ENCODE data around the gene COA8. TPM values are rescaled to one million over a fixed set of nuclear protein-coding genes. Genes with fewer than 3 reads are reported as not detected.
A peak's percentile ranks its signal among the peaks of the same experiment; 100 is the strongest.
"Not testable (repeated sequence)": the region's sequence is repeated elsewhere in the genome, so short reads cannot be mapped to it uniquely, and the experiment has no call there.

Gene COA8
- total RNA-seq, 2 experiments from 2014 or later, result 26.7 to 29.5 TPM

GRCh38 chr14:103521438-103521950, 41.3 kb upstream of the COA8 start:
- peaks cover 18% of the 10 kb centered on the region for H3K27me3 Mint-ChIP-seq
- H3K4me1 Mint-ChIP-seq, result peaks cover 8% of the 10 kb centered on the region
- no peaks in the 10 kb centered on the region for H3K36me3 Mint-ChIP-seq
- POLR2A ChIA-PET, result interaction anchor here (1.0 to 2.0 kb wide), 5 partner anchors 13 to 187 kb away, joined by 3 to 10 read pairs (median 4); partner anchors contain the start of genes BAG5 and EIF5
- no peak overlapping the region for H3K27ac Mint-ChIP-seq
- DNase-seq, result peak; percentile 59
- peak overlapping the region; percentile 22 for H3K4me3 Mint-ChIP-seq
- H3K9me3 Mint-ChIP-seq, result no peaks in the 10 kb centered on the region
- ATAC-seq (ENCODE audit: low read depth), result peak; percentile 20

DNA sequence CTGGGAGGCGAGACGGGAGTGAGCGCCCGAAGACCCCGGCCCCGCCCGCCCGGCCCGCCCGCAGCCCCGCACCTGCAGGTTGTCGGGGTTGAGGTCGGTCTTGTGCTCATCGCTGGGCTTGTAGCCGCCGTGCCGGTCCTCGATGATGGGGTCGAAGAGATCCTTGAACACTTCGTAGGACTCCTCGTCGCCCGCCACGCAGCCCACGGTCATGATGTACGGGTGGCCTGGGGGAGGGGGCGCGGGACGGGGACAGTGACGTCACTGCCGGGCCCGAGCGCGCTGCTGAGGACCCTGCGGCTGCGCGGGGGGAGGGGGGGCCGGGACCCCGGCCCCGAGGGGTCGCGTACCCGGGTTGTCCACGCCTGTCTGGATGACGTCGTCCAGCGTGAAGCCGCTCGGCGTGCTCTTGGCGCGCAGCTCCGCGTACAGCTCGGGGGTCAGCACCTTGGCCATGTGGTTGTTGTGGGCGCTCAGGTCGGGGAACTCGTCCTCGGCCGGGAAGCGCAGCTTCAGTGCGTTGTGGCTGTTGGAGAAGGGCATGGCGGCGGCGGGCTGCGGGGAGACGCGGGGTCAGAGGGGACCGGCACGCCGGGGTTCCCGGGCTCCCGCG, 40.7 kb upstream of the COA8 start:
- Mint-ChIP-seq H3K9me3 (no peaks in the 10 kb centered on the region), H3K36me3 (no peaks in the 10 kb centered on the region), H3K4me1 (peaks cover 14% of the 10 kb centered on the region), H3K27me3 (peaks cover 18% of the 10 kb centered on the region), H3K4me3 (peak overlapping the region; percentile 40), H3K27ac (no peak overlapping the region)
- no peak for DNase-seq
- no peak for ATAC-seq (ENCODE audit: low read depth)
- POLR2A ChIA-PET, result interaction anchor here (1.0 to 2.0 kb wide), 3 partner anchors 22 to 188 kb away, joined by 3 to 10 read pairs (median 3); partner anchors contain the start of genes BAG5 and EIF5

DNA sequence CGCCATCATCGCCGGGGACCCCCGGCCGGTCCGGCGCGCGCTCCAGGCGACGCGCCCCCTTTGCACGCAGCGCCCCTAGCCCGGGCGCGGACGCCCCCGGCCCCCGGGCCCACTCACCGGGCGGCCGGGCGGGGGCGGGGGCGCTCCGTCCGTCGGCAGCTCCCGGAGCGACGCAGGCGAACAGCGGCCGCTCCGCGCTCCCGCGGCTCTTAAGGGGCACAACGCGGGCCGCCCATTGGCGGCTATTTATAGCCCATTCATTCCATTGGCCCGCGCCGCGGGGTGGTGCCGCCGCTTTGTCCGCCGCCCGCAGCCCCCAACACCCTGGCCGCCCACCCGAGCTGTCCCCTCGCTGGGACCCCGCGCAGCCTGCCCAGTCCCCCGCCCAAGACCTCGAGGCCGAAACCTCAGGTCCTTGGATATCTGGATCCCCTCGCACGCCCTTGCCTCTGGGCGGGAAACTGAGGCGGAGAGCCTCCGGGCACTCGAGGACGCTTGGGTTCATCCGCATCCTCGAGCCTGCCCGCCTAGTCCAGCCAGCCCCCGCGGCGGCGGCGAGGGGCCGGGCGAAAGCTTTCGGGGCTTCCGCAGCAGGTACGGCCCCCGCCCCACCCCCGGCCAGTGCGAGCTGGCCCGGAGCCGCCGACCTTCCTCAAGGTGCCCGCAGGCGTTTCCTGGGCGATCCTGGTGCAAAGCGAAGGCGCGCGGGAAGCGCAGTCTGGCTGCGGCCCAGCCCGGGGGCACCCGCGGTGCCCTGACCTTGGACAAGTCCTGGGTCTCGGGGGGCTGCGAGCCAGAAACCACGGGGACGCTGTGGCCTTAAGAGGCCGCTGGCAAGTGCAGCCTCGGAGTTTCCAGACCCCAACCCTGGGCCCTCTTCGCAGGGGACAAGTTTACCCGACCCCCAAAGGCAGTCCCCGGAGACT, 39.8 kb upstream of the COA8 start, which contains the start of gene CKB:
Gene CKB (minus strand): TSS at position 182 of the 926 bp plus-strand sequence. CDS start 337 bp downstream, outside the sequence.
- peaks cover 18% of the 10 kb centered on the region for H3K4me1 Mint-ChIP-seq
- ATAC-seq (ENCODE audit: low read depth) (no peak), DNase-seq (no peak)
- peak within 1 kb of the TSS; percentile 40 for H3K4me3 Mint-ChIP-seq
- no peaks in the 10 kb centered on the region for H3K9me3 Mint-ChIP-seq
- H3K27ac Mint-ChIP-seq, result no peak within 1 kb of the TSS
- POLR2A ChIA-PET, result no interaction called here
- peaks cover 18% of the 10 kb centered on the region for H3K27me3 Mint-ChIP-seq
- H3K36me3 Mint-ChIP-seq, result no peaks in the 10 kb centered on the region

- H3K4me1 Mint-ChIP-seq, result peaks cover 21% of the 10 kb centered on the region
- no peak overlapping the region for H3K27ac Mint-ChIP-seq
- ATAC-seq (ENCODE audit: low read depth), result no peak
- no peaks in the 10 kb centered on the region for H3K36me3 Mint-ChIP-seq
- no peaks in the 10 kb centered on the region for H3K9me3 Mint-ChIP-seq
- no peak overlapping the region for H3K4me3 Mint-ChIP-seq
- peaks cover 18% of the 10 kb centered on the region for H3K27me3 Mint-ChIP-seq
- POLR2A ChIA-PET, result no interaction called here
- DNase-seq, result no peak
Observed at GRCh38 chr14:103523575-103523954, 39.2 kb upstream of the COA8 start.

DNA sequence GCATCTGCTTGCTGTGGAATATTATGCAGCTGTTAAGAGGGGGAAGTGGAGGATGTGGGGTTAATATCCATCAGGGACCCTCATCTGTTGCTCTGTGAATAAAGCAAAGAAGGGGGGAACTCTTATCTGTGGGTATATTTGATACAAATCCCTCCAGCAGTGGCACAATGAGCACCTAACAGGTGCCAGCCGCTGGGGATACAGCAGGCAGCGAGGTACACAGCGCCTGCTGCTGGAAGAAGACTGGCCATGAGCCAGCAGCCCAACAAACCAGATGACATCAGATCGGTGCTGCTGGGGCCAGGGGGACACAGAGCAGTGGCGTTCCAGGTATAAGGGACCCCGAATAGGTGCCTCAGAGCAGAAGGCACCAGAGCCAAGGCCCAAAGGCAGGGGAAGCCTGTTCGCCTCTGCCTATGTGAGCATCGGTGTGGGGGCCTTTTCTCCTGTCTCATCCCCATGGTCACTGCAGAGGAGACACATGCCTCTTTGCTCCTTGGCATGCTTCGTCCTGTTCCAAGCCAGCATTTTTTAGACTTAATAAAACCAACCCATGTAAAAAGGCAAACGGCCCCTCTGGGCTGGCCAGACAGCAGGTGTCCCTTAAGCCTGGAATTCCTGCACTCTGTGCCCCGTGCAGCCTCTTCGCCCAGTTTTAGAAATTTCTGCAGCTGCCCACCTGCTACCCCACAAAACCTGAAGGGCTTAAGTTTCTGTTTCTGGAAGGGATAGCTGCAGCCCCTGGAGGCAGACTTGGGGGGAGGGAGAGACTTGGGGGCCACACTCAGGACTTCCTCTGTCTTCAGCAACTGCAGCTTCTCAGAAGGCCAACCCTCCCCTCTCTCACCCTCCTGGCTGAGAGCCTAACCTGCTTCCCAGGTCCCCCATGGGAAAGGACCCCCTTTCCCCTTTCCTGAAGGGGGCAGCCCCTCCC, 38.5 kb upstream of the COA8 start:
- ATAC-seq (ENCODE audit: low read depth), result no peak
- no peak for DNase-seq
- Mint-ChIP-seq H3K27ac (no peak overlapping the region), H3K36me3 (no peaks in the 10 kb centered on the region), H3K4me1 (peaks cover 18% of the 10 kb centered on the region), H3K9me3 (no peaks in the 10 kb centered on the region), H3K4me3 (no peak overlapping the region), H3K27me3 (peaks cover 18% of the 10 kb centered on the region)
- POLR2A ChIA-PET, result no interaction called here

DNA sequence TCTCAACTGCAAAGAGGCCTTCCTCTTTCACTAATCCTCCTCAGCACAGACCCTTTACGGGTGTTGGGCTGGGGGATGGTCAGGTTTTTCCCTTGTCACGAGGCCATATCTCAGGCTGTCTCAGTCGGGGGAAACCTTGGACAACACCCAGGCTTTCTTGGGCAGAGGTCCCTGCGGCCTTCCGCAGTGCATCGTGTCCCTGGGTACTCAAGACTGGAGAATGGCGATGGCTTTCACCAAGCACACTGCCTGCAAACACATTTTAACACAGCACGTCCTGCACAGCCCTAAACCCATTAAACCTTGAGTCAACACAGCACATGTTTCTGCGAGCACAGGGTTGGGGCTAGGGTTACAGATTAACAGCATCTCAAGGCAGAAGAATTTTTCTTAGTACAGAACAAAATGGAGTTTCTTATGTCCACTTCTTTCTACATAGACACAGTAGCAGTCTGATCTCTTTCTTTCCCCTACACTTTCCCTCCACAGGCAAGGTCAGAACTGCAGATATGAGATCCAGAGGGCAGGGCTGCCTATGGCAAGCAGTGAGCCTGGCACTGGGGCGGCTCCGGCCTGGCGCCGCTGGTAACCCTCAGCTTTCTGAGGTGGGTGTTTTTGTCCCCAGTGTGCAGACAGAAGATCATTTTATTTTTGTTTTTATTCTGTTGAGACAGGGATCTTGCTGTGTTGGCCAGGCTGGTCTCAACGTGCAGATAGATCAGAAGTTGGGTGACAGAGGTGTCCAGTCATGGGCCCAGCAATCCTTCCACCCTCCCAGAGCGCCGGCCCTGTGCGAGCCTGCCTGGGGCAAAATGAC, 37.1 kb upstream of the COA8 start:
- H3K9me3 Mint-ChIP-seq; H3K36me3 Mint-ChIP-seq; H3K27ac Mint-ChIP-seq; ATAC-seq (ENCODE audit: low read depth); POLR2A ChIA-PET; DNase-seq; H3K4me3 Mint-ChIP-seq: not testable (repeated sequence)
- peaks cover 24% of the 10 kb centered on the region for H3K4me1 Mint-ChIP-seq
- H3K27me3 Mint-ChIP-seq, result peaks cover 18% of the 10 kb centered on the region

DNA sequence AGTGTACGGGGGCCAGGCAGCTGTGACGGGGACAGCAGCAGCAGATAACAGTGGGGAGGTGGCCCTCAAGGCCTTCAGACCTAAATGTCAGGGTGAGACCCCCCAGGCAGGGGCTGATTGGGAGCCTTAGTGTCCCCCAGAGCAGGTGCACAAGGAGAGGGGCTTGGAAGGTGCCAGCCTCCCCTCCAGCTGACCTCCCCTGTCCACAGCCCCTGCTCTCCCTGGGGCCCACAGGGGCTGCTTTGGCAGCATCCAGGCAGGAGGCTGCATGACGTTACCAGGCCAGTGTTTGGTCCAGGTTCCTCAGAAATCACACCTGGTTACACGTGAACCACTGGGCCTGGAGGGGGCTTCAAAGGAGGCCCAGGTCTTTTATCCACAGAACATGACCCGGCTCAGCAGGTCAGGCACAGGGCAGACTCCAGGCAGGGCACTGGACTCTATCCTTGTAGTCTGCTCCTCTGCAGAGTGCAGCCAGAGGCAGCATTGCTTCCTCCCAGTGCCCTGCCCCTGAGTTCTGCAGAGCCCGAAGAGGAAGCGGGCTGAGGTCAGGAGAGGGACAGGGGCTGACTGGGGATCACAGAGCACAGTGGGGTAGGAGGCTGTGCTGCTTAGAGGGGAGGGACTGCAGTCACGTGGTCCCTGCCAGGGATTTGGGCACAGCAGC, 36.4 kb upstream of the COA8 start:
- ATAC-seq (ENCODE audit: low read depth) (no peak), DNase-seq (no peak)
- H3K27me3 Mint-ChIP-seq, result peaks cover 18% of the 10 kb centered on the region
- H3K27ac Mint-ChIP-seq, result no peak overlapping the region
- no peaks in the 10 kb centered on the region for H3K9me3 Mint-ChIP-seq
- peaks cover 27% of the 10 kb centered on the region for H3K4me1 Mint-ChIP-seq
- POLR2A ChIA-PET, result interaction anchor here (0.6 kb wide), 1 partner anchor 33 kb away, joined by 3 read pairs; no protein-coding TSS in a partner anchor
- peaks cover 2% of the 10 kb centered on the region for H3K36me3 Mint-ChIP-seq
- no peak overlapping the region for H3K4me3 Mint-ChIP-seq

GRCh38 chr14:103526914-103527248, 35.9 kb upstream of the COA8 start:
- Mint-ChIP-seq H3K9me3 (no peaks in the 10 kb centered on the region), H3K4me3 (peak overlapping the region; percentile 5), H3K27ac (peak overlapping the region; percentile 52), H3K36me3 (peaks cover 2% of the 10 kb centered on the region), H3K27me3 (peaks cover 18% of the 10 kb centered on the region), H3K4me1 (peaks cover 27% of the 10 kb centered on the region)
- no peak for DNase-seq
- no peak for ATAC-seq (ENCODE audit: low read depth)
- POLR2A ChIA-PET, result interaction anchor here (0.6 kb wide), 1 partner anchor 33 kb away, joined by 3 read pairs; no protein-coding TSS in a partner anchor

- H3K4me1 Mint-ChIP-seq, result peaks cover 27% of the 10 kb centered on the region
- peak overlapping the region; percentile 52 for H3K27ac Mint-ChIP-seq
- H3K9me3 Mint-ChIP-seq, result no peaks in the 10 kb centered on the region
- H3K4me3 Mint-ChIP-seq, result peak overlapping the region; percentile 5
- POLR2A ChIA-PET, result no interaction called here
- H3K27me3 Mint-ChIP-seq, result peaks cover 18% of the 10 kb centered on the region
- H3K36me3 Mint-ChIP-seq, result peaks cover 2% of the 10 kb centered on the region
- DNase-seq (no peak), ATAC-seq (ENCODE audit: low read depth) (no peak)
Observed at GRCh38 chr14:103527408-103528145, 35.2 kb upstream of the COA8 start.

DNA sequence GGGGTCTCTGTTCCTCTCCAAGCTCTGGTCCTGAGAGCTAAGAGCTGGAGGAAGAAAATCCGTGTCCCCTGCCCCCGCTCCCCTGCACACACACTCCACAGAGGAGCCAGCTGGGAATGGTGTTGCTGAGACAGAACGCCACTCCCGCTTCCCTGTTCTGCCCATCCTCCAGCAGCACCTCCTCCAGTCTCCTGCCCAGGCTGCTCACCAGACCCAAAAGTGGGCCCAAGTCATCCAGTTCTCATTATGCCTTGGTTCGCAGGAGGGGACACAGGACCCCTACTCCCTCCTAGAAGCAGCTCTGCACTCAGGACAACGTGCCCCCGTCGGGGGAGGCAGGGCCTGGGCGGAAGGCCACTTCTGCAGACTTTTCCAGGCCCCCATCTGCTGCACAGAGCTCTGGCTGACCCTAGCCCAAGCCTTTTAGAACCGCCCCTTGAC, 34.6 kb upstream of the COA8 start:
- ATAC-seq (ENCODE audit: low read depth), result no peak
- peaks cover 18% of the 10 kb centered on the region for H3K27me3 Mint-ChIP-seq
- peaks cover 2% of the 10 kb centered on the region for H3K36me3 Mint-ChIP-seq
- H3K9me3 Mint-ChIP-seq, result no peaks in the 10 kb centered on the region
- DNase-seq, result no peak
- H3K4me3 Mint-ChIP-seq, result peak overlapping the region; percentile 98
- H3K27ac Mint-ChIP-seq, result peak overlapping the region; percentile 94
- peaks cover 27% of the 10 kb centered on the region for H3K4me1 Mint-ChIP-seq
- POLR2A ChIA-PET, result interaction anchor here (1.0 to 1.5 kb wide), 2 partner anchors 9 to 12 kb away, joined by 3 to 12 read pairs; no protein-coding TSS in a partner anchor
